ENCODE data around the gene CDK14. TPM values are rescaled to one million over a fixed set of nuclear protein-coding genes. Genes with fewer than 3 reads are reported as not detected.

Gene CDK14
- total and polyA plus RNA-seq, 2 donors (not counting 3 experiments of a cell fraction or from before 2014, with no cell fraction given): 5.5 to 34.2 TPM

- POLR2A ChIA-PET: no interaction called here
- Histone ChIP-seq H3K4me2 (ENCODE audit: insufficient read depth, low read length) (no peak overlapping the region), H2AFZ (ENCODE audit: low read depth, low read length) (no peak overlapping the region), H3K4me3 (replicated peaks in 1 of 3; ENCODE audit: insufficient read depth in 1 of 3, low read depth in 1 of 3, low read length in 3 of 3) (no peak overlapping the region), H3K9me1 (replicated peaks; ENCODE audit: control insufficient read depth, extremely low read depth, insufficient read depth, low read length) (no peaks in the 10 kb centered on the region), H3K27me3 (ENCODE audit: control insufficient read depth in 2 of 2, insufficient read depth in 2 of 2, low read length in 2 of 2) (peaks cover 0 to 4% of the 10 kb centered on the region in 2 experiments), H3K27ac (ENCODE audit: insufficient read depth, low read depth, low read length) (no peak overlapping the region), H3K4me1 (ENCODE audit: control insufficient read depth, extremely low read depth, insufficient read depth, low read length) (no peaks in the 10 kb centered on the region), H3K36me3 (ENCODE audit: control insufficient read depth in 2 of 2, extremely low read depth in 1 of 2, insufficient read depth in 2 of 2, low read length in 2 of 2) (no peaks in the 10 kb centered on the region), H3K79me2 (ENCODE audit: control insufficient read depth, insufficient read depth, low read length) (no peaks in the 10 kb centered on the region), H3K9ac (replicated peaks; ENCODE audit: extremely low read depth, insufficient read depth, low read length) (no peak overlapping the region), H4K20me1 (replicated peaks; ENCODE audit: control insufficient read depth, extremely low read depth, insufficient read depth, low read length) (no peaks in the 10 kb centered on the region), H3K9me3 (replicated peaks; ENCODE audit: control insufficient read depth, insufficient read depth, low read length) (no peaks in the 10 kb centered on the region)
- BruUV-seq (replicated peaks): no TSS peak
- intact Hi-C loops (cut with micrococcal nuclease): loop anchor here (5.0 kb wide), 1 partner anchor 156 kb away; no protein-coding TSS in a partner anchor
- DNase-seq (ENCODE audit: low read depth, low spot score): no peak
- CTCF ChIA-PET: interaction anchor here (0.6 to 3.3 kb wide), 8 partner anchors 11 to 494 kb away, joined by 3 to 47 read pairs (median 4); partner anchors contain the start of gene CDK14
- FAIRE-seq: no peak
- dilution Hi-C loops (cut with MboI; ENCODE audit: extremely low pct_ligation_motif_present, low sequenced_read_pairs): no loop called here
- TF ChIP-seq FOS (IDR thresholded peaks at IDR 0.05; ENCODE audit: borderline replicate concordance, insufficient read depth, low read length) (no peak), EZH2 (IDR thresholded peaks at IDR 0.05; ENCODE audit: borderline replicate concordance, low read depth, low read length, severe bottlenecking) (no peak), JUN (IDR thresholded peaks at IDR 0.05; ENCODE audit: borderline replicate concordance, insufficient read depth, insufficient read length, low read depth) (no peak), POLR2A (IDR thresholded peaks at IDR 0.05; ENCODE audit: low read depth, low read length) (no peak), GATA2 (IDR thresholded peaks at IDR 0.05; ENCODE audit: insufficient read depth, insufficient read length, low read depth, low read length) (no peak), MYC (IDR thresholded peaks at IDR 0.05; ENCODE audit: low read depth, low read length) (no peak), POLR2AphosphoS5 (IDR thresholded peaks at IDR 0.05; ENCODE audit: insufficient read depth, low read depth, low read length) (no peak)
- TF ChIP-seq, protein P1, sequence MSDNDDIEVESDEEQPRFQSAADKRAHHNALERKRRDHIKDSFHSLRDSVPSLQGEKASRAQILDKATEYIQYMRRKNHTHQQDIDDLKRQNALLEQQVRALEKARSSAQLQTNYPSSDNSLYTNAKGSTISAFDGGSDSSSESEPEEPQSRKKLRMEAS (IDR thresholded peaks at IDR 0.05; ENCODE audit: insufficient read depth, insufficient read length): no peak
- TF ChIP-seq, protein P2, sequence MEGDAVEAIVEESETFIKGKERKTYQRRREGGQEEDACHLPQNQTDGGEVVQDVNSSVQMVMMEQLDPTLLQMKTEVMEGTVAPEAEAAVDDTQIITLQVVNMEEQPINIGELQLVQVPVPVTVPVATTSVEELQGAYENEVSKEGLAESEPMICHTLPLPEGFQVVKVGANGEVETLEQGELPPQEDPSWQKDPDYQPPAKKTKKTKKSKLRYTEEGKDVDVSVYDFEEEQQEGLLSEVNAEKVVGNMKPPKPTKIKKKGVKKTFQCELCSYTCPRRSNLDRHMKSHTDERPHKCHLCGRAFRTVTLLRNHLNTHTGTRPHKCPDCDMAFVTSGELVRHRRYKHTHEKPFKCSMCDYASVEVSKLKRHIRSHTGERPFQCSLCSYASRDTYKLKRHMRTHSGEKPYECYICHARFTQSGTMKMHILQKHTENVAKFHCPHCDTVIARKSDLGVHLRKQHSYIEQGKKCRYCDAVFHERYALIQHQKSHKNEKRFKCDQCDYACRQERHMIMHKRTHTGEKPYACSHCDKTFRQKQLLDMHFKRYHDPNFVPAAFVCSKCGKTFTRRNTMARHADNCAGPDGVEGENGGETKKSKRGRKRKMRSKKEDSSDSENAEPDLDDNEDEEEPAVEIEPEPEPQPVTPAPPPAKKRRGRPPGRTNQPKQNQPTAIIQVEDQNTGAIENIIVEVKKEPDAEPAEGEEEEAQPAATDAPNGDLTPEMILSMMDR (IDR thresholded peaks at IDR 0.05; ENCODE audit: extremely low read depth in 1 of 2, insufficient read depth in 1 of 2, low read depth in 1 of 2, low read length in 2 of 2): no peak
Measured at GRCh38 chr7:90551036-90551435, 45.1 kb upstream of the CDK14 start.
